CD4-positive, alpha-beta T cell treated with Interleukin-4 for 1 hour (primary cell): ENCODE measurements around the gene HLA-DMA.

Experiments used
- DNase-seq, 2 donors: peaks; one replicate each; pipeline ENCODE4 v3.0.0-alpha.2; 2020 to 2022

The HLA-DMA gene

DNA sequence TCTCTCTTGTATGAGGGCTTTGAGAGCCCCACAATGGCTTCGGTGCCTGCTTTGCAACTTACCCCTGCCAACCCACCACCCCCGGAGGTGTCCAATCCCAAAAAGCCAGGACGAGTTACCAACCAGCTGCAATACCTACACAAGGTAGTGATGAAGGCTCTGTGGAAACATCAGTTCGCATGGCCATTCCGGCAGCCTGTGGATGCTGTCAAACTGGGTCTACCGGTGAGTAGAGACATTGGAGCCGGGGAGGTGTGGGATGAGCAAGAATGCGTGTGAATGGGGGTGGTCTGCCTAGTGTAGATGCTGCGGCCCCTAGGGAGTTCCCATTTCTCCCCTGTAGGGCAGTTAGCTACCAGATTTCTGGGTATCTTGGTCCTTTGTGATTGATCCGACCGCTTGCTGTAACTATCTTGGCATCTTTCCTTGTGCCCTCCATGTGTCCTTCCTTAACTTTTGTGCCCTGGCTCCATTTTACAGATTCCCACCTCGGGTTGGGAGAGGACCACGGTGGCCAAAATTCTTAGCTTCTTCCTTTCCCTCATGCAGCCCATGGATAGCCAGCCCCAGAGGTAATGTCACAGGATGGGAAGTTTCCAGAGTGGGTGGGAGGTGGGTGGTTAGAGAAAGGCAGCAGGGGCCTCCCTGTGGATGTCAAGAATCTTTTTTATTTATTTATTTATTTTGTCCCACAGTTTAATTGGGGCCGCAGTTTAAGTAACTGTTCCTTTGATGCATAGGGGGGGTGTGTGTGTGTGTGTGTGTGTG is 21.8 kb upstream of the HLA-DMA start:
- DNase-seq: no peak

DNA sequence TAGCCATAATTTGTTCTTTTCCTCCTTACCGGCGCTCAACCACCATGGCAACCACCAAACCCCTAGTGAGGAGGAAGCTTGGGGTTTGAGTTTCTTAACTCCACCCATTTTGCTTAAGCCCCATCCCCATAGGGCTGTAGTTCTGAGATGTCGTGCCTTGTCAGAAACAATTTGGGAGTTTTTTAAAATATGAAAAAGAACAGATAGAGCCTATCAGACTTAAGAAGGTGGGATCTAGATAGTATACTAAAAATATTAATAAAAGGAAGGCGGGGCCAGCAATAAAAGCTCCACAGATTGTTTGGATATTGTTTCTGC is 21.1 kb upstream of the HLA-DMA start:
- DNase-seq: peak; percentile 40 to 70

DNA sequence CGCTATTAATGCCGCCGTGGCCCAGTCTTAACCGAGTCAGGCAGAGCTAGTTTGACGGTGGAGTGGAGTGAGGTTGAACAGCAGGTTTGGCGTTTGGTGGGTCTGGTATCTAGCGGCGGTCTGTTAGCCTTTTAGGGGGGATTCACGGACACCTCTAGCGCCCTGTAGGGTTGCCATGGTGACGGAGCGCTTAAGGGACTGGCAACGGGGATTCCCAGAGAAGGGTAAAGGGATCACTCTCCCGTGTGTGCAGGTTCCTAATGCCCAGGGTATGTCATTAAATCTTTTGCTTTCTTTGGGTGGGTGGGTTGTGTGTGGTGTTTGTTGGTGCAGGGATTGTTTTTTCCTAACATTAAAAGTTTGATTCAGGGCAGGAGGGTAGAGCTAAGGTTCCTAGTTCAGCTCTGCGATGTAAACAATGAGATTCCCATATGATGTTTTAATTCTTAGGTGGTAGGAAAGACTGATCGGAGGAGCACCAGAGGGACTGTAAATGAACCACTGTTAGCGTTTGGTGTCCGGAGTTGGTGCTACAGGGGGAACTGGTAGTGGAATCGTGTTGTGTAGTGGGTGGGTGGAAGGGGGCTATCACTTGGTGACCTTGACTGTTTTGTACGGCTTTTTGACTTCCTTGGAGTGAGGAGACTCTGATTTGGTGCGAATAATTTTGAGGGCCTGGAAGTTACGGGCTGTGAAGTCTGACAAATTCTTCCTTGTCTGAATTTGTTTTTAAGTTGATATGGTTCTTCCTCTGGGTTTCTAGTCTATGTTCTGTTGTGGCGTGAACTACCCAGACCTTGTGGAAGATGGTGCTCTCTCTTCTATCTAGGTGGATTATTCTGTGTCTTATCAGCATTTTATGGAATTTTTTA is 20.5 kb upstream of the HLA-DMA start:
- peak; percentile 80 for DNase-seq

DNA sequence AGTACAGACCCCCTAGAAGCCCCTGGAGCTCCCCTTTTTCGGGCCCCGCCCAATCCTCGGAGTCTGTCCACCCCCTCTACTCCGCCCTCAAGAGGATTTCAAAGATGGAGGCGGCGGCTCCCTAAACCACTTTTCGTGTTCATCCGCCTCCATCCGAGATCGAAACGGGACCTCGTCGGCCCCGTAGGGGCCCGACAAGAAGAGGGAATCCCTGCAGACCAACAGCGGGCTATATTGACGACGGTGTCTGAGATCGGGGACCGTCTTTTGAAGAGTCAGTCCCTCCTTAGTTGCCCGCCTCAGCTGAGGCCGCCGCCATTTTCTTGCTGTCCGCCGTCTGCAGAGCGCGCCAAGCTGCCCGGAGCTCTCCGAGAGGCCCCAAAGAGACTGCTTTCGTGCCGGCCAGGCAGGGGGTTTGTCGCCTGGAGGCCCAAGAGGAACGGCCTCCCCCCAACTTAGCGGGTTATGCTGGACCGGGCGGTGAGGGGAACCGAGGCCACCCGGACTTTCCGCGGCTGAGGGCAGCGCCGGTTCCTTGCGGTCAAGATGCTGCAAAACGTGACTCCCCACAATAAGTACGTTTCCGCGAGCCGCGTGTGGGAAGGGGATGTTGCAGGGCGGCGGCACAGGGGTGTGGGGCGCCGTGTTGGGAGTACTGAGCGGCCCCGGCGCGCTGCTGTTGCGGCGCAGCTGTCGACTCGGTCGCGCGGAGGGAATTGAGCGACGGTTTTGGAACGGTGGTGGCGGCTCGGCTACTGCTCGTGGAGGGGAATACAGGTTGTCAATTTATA is 19.7 kb upstream of the HLA-DMA start:
- DNase-seq: peak; percentile 56 to 69

DNA sequence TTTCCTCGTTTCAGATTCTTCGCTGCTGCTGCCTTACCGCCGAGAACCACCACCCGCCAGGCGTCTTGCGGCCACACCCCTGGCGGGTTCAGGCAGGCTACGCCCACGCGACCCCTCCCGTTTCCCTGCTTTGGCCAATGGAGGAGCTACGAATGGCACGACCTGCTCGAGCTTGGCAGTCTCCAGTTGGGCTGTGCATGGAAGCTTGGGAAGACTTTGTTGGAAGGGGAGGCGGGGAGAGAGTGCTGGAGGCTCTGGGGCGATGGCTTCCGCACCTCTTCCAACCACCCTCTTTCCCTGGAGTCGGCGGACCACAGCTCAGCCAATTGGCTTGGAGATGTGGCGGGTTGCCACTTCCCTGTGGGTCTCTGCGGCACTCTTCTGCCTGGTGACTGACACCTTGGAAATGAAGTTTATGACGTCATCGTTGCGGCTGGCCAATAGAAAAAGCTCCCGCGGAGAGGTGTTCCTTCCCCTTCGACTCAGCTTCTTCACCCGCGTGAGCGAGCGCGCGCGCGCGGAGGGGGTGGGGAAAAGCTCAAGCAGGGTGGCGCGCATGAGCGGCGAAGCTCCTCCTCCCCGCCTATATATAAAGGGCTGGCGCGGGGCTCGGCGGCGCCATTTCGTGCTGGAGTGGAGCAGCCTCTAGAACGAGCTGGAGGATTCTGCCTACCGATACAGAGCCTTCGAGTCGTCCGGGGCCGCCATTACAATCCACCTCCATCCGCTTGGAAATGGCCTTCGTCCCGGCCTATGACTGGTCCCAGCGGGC is 18.9 kb upstream of the HLA-DMA start:
- peak; percentile 100 for DNase-seq

DNA sequence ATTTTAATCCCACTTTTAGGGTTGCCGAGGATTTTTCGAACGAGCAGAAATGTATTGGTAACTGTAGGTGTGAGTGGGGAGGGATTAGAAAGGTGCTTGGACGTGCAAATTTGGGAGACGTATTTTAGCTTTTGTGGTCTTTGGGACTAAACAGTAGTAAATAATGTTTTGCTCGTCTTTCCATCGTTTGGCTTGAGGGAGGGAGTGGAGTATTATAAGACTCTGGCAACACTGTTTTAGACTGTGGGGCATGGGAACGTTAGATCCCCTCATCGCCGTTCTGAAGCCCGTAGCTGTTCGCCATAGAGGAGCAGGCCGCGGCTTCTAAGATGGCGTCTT is 18.3 kb upstream of the HLA-DMA start:
- DNase-seq: no peak

DNA sequence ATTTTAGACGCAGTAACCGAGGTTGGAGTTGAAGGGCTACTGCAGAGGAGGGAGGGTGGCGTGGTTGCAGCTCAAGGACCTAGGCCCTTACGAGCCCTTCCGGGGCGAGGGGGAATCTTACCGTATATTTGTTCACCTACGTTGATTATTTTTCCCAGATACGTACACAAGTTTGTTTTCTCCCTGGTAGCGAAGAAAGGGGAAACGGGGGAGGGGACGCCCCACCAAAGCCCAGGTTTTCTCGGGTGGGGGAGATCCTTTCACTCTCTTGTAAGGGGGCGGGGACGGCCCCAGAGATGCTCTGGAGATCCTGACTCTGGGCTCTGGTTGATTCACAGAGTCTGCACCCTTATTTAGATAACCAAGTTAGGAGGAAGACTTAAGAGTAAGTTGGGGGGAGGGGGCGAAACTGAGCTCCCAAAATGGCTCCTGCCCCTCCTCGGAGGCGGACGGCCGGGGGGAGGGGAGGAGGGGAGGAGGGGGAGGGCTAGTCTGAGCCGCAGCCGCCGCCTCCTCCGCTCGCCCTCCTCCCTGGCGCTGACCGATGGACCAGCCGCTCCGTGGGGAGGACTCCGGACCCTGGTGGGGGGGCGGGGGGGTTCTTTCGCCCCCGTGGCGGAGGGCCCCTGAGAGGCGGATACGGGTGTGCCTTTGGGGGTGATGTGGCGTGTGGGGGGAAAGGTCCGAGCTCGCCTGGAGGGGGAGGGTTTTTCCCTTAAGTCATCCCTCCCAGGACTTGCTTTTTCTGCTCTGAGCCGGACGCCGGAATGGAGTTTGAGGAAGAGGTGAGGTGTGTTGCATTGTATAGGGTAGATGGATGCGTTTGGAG is 17.7 kb upstream of the HLA-DMA start:
- peak; percentile 82 for DNase-seq

DNA sequence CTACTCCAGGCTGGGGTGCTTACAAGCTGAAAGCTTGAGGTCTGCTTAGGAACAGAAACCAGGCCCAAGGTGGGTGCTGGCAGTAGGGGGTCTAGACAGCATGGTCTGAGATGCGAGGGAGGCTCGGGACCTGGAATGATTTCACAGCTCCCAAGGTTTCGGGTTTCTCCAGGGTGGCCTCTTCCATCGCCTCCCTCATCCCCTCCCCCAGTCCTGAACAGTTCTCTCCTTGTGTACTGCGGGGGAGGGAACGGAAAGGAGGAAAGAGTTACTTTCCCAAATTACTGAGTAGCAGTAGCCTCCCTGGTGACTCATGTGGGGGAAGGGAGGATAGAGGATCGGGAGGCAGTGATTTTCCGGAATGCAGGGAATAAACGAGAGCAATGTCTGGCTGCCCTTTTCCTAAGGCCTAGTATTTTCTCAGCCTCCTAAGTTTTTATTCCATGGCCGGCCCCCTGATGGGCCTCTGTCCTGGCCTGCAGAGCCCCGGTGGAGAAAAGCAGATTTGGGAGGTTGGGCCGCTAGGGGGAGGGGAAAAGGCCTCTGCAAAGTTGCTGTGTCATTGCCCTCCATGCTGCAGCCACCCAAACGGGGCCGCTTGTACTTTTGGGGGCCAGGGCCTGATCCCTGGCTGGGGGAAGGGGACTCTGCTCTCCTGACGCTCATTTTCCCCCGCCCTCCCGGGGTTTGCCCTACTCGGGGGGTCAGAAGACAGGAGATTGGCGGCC is 17.0 kb upstream of the HLA-DMA start:
- DNase-seq: peak; percentile 69 to 75

DNA sequence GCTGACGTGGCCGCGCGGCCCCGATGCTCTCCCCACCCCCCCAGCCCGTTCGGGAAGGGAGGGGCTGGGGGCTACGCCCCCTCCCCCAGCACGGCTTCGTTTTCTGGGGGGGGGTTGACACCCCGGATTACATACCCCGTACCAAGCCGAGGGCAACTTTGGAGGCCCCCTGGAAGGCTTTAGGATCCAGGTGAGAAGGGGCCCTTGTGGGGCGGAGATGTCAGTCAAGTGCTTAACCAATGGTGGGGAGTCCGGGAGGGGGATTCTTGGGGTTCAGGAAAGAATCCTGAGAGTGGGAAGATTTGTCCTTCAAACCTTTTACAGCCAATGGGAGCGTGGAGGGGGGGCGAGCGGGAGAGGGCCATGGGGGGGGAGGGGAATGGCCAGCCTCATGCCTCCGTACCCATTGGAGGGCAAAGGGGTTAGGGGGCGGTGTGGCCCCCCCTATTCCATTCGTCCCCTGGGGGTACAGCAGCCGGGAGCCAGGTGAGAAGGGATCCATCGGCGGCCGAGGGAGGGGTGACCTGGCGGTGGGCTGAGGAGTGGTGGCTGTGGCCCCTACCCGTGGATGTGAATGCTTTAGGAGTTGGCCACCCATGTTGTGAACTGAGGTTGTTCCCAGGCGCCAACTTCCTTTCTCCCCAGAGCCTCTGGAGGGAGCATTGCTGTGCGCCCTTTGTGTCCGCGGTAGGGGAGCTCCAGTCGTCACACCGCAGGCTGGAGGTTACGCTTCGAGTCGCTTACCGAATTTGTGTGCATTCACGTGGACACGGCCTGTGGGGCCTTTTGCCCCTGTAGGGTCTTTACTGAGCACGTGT is 16.2 kb upstream of the HLA-DMA start:
- peak; percentile 62 to 64 for DNase-seq

DNA sequence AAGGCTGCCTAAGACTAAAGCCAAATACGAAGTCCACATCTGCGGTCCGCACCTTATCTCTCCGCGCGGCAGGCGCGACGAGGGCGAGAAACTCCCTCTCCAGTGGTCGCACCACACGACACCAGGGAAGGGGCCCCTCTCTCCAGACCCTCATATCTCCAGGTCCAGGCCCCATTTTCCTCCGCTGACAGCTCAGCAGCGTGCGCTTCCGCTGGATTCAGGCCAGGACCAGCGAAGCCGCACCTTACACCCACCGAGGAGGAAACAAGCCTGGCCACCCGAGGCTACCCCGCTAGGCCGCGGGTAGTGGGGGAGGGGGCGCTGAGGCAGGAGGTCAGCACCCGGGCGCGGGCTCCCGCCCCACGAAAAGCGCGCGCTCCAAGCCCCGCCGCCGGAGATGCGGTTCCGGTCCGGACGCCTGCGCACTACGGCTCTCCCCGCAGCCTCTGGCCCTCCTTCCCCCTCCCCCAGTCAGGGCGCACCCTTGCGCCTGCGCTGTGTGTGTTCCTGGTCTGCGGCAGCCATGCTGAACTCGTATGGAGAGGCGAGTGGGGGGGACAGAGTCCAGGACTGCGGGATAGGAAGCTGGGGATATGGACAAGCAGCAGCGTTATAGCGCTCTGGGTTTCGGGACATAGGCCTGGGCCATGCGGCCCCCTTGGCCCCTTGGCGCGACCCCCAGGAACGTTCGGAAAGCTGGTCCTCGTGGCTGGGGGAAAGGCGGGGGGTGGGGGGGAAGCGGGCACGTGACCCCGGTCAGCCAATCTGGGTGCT is 15.4 kb upstream of the HLA-DMA start, which contains the start of gene BRD2:
TSS of gene BRD2 (plus strand) at position 502 of the 774 bp plus-strand sequence. CDS start 4,305 bp downstream, outside the sequence.
- peak; percentile 97 to 98 for DNase-seq

DNA sequence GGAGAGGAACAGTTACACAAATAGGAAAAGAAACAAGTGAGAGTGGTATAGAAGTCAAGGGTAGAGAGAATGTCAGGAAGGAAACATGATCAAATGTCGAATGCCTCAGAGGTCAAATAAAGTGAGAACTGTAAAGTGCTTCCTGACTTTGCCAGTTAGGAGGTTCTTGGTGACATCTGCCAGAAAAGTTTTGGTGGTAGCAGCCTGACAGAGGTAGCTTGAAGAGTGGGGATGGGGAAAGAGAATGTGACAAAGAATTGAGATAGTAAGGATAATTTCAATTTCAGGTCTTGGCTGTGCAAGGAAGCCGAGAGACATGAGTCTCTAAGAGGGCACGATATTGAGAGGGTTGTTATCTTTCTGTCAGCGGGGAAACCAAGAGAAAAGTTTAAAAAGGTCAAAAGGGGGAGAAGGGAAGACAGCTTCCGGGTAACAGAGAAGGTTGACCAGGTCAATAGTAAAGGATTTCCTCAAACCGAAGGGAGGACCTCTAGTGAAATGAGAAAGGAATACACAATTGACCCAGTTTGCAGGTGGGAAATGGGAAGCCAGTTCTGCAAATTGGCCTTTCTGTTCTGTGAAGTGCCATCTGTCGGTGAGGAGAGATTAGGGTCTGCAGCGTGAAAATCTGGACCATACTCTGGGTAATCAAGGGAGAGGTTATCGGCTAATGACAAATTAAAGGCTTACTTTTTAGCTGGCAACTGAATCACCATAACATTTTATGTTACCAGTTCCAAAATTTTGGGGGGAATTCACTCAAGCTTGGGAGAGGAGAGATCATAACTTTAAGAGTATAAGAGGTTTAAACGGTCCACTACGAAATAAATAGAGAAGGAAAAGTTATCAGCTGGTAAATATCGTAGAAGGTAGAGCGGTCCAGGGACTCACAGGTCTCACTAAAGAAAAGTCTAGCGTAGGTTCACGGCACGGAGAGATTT is 14.5 kb upstream of the HLA-DMA start:
- DNase-seq: peak; percentile 48 to 62

DNA sequence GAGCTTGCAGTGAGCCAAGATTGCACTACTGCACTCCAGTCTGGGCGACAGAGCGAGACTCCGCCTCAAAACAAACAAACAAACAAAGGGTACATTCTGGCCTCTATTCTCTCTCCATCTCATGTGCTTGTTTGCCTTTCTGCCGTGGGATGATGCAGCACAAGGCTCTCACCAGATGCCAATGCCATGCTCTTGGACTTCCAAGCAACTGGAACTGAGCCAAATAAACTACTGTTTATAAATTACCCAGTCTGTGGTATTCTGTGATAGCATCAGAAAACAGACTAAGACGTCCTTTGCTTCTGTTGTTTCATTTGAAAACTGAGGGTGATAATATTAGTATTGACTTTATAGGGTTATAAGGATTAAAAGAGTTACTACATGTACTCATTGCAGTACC is 11.9 kb upstream of the HLA-DMA start:
- DNase-seq: no peak

DNA sequence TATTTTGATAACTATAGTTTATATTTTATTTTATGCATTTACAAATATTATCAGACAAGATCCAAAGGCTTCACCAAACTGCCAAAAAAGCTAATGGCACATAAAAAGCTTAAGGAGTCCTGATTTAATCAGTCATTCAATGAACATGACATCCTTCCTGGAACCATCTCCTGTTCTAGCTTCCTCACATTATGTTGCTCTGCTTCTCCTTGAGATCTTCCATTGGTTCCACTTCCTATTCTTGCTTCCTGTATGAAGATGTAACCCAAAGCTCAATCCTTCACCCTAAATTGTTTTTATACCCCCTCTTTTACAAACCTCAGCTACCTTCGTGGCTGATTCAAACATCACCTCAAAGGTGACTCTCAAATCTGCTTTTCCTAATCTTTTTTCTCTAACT is 11.0 kb upstream of the HLA-DMA start:
- no peak for DNase-seq

DNA sequence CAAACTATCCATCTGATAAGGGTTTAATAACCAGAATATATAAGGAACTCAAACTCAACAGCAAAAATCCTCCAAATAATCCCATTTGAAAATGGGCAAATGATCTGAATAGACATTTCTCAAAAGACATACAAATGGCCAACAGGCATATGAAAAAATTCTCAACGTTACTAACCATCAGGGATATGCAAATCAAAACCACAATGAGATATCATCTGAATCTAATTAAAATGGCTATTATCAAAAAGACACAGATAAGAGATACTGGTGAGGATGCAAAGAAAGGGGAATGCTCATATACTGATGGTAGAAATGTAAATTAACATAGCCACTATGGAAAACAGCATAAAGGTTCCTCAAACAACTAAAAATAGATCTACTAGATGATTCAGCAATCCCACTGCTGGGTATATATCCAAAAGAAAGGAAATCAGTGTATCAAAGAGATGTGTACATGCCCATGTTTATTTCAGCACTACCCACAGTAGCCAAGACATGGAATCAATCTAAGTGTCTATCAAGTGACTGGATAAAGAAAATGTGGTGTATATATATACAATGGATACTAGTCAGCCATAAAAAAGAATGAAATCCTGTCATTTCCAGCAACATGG is 9.4 kb upstream of the HLA-DMA start:
- DNase-seq: no peak

DNA sequence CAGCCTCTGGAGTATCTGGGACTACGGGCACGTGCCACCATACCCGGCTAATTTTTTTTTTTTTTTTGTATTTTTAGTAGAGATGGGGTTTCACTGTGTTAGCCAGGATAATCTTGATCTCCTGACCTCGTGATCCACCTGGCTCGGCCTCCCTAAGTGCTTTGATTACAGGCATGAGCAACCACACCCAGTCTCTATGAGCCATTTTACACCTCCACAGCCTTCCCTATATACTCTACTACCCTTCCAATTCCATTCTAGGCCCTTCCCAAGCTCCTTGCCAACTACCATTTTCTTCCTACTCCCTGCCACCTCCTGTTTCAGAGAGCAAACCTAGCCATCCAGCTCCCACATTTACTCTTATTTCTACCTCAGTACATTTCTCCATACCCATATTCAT is 7.7 kb upstream of the HLA-DMA start:
- no peak for DNase-seq

DNA sequence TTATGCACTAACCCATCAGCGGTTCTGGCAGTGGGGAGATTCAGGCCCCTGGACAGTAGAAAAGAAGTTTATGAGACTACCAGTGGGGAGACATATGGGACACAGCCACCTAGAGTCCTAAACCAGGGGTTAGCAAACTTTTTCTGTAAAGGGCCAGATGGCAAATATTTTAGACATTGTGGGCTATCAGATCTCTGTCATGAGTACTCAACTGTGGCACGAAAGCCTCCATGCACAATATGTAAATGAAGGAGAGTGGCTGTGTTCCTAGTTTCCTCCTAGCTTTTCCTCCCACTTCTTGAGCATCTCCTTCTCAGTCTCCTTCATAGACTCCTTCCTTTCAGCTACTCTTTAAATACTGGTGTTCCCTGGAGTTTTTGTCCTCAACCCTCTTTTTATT is 3.3 kb upstream of the HLA-DMA start:
- no peak for DNase-seq

DNA sequence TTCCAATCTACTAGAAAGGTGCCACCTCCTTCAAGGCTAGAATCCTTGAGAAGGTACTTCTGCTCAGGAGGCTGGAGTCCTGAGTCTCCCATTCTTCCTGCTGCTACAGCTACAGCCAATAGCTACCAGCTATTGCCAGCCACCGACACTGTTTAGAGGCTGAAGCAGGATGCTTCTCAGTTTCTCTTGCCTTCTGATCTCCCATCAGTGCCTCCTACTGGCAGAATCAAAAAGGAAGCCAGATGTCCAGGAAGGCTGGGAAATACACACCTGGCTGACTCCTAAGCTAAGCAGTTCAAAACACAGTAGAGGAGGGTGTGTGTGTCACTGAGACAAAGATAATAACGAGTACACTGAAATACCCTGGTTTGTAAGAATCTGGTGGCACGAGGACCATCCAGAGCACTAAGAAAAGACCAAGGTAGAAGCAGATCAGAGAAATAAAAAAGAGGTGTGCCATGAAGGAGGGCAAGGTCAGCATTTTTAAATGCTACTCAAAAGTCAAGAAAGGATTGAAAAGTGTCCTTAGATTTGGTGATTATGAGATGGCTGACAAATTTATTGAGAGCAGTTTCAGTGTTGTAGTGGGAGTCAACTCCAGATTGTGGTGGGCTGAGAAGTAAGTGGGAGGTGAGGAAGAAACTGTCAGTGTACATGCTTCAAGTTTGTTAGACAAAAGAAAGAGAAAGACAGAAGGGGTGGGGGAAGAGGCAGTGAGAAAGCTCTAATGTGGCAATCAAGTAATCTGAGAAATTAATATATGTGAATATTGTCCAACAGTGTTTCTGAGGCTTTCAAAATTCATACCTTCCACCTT is 2.3 kb upstream of the HLA-DMA start:
- DNase-seq: peak; percentile 27 to 66
